Progenitor cell of endocrine pancreas (in vitro differentiated cells): ENCODE results near the gene LCN15. TPM values are rescaled to one million over a fixed set of nuclear protein-coding genes. Genes with fewer than 3 reads are reported as not detected.

Source experiments
- DNase-seq: peaks from one replicate; pipeline ENCODE4 v3.0.0; 2021; ENCODE audit warnings: low spot score; ENCODE audit not compliant: unreplicated experiment
- H3K27ac Mint-ChIP-seq: 2 replicates; pipeline ENCODE4 v1.8.0; 2021; ENCODE audit warnings: mild to moderate bottlenecking, moderate library complexity, mixed read lengths
- H3K27me3 Mint-ChIP-seq: 2 replicates; pipeline ENCODE4 v1.8.0; 2021; ENCODE audit warnings: mixed read lengths
- H3K36me3 Mint-ChIP-seq: 2 replicates; pipeline ENCODE4 v1.8.0; 2022; ENCODE audit warnings: mixed read lengths; ENCODE audit not compliant: insufficient read depth
- H3K4me1 Mint-ChIP-seq: 2 replicates; pipeline ENCODE4 v1.8.0; 2021; ENCODE audit warnings: low read depth, mixed read lengths
- H3K4me3 Mint-ChIP-seq: 2 replicates; pipeline ENCODE4 v1.8.0; 2021; ENCODE audit warnings: low read depth, mild to moderate bottlenecking, moderate library complexity, mixed read lengths
- H3K9me3 Mint-ChIP-seq: 2 replicates; pipeline ENCODE4 v1.8.0; 2021; ENCODE audit warnings: low read depth, mixed read lengths
- total RNA-seq: library from RNA; stranded (reverse); gene quantifications from 2 replicates; pipeline ENCODE4 v1.2.1, GENCODE V29; 2021
- TF ChIP-seq, protein P1 (sequence below): fragments of 200-600 bp; sonication (generic); IDR thresholded peaks from one replicate; pipeline ENCODE4 v1.5.0; 2021; ENCODE audit warnings: antibody characterized with exemption, mild to moderate bottlenecking; ENCODE audit not compliant: unreplicated experiment

The LCN15 gene
- total RNA-seq, 1 donor from 2014 or later: not detected

DNA sequence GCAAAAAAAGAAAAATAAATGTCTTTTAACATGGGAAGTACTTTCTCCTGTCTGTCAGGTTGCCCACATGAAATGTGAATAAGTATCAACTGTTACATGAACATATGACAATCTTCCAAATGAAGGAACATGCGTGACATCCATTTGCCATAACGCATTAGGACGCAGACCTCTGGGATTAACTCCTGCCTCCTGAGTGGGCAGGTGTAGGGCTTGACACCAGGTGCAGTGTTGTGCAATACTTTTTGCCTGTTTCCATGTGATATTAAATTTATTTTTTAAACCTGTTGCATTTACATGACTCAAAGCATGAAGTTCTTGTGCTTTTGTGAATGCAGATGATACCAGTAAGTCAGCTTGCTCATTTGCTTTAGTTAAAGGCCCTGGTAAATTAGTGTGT is 18.1 kb upstream of the LCN15 start:
- H3K4me1 Mint-ChIP-seq: peaks cover 33% of the 10 kb centered on the region
- TF ChIP-seq, protein P1, sequence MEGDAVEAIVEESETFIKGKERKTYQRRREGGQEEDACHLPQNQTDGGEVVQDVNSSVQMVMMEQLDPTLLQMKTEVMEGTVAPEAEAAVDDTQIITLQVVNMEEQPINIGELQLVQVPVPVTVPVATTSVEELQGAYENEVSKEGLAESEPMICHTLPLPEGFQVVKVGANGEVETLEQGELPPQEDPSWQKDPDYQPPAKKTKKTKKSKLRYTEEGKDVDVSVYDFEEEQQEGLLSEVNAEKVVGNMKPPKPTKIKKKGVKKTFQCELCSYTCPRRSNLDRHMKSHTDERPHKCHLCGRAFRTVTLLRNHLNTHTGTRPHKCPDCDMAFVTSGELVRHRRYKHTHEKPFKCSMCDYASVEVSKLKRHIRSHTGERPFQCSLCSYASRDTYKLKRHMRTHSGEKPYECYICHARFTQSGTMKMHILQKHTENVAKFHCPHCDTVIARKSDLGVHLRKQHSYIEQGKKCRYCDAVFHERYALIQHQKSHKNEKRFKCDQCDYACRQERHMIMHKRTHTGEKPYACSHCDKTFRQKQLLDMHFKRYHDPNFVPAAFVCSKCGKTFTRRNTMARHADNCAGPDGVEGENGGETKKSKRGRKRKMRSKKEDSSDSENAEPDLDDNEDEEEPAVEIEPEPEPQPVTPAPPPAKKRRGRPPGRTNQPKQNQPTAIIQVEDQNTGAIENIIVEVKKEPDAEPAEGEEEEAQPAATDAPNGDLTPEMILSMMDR: no peak
- H3K4me3 Mint-ChIP-seq: no peak overlapping the region
- no peak overlapping the region for H3K27ac Mint-ChIP-seq
- no peaks in the 10 kb centered on the region for H3K36me3 Mint-ChIP-seq
- no peak for DNase-seq
- H3K27me3 Mint-ChIP-seq: peaks cover 13% of the 10 kb centered on the region
- no peaks in the 10 kb centered on the region for H3K9me3 Mint-ChIP-seq

DNA sequence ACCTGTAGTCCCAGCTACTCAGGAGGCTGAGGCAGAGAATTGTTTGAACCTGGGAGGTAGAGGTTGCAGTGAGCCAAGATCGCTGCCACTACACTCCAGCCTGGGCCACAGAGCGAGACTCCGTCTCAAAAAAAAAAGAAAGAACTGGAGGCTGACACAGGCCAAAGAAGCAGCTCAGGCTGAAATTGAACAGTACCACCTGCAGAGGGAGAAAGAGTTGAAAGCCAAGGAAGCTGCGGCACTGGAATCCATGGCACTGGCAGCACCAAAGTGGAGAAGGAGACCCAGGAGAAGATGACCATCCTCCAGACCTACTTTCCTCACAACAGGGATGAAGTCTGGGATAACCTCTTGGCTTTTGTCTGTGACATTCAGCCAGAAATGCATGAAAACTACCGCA is 15.5 kb upstream of the LCN15 start:
- H3K9me3 Mint-ChIP-seq: no peaks in the 10 kb centered on the region
- TF ChIP-seq, protein P1: peak; percentile 34
- peaks cover 32% of the 10 kb centered on the region for H3K4me1 Mint-ChIP-seq
- H3K27me3 Mint-ChIP-seq: peaks cover 16% of the 10 kb centered on the region
- no peaks in the 10 kb centered on the region for H3K36me3 Mint-ChIP-seq
- H3K27ac Mint-ChIP-seq: no peak overlapping the region
- DNase-seq: no peak
- H3K4me3 Mint-ChIP-seq: no peak overlapping the region

DNA sequence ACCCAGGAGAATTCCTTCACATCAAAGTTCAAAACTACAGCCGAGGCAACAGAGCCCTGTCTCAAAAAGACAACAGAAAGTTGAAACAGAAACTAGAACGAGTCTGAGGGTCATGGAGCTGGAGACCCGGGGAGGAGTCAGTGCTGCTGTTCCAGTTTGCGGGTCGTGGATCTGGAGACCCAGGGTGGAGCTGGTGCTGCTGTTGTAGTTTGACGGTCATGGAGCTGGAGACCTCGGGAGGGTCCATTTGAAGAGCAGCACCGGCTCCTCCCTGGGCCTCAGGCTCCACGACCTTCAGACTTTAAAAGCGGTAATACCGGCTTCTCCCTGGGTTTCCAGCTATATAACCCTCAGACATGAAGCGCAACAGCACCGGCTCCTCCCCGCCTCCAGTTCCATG is 13.0 kb upstream of the LCN15 start:
- DNase-seq: no peak
- peaks cover 16% of the 10 kb centered on the region for H3K27me3 Mint-ChIP-seq
- peaks cover 7% of the 10 kb centered on the region for H3K9me3 Mint-ChIP-seq
- H3K4me1 Mint-ChIP-seq: peaks cover 20% of the 10 kb centered on the region
- no peak overlapping the region for H3K4me3 Mint-ChIP-seq
- no peak overlapping the region for H3K27ac Mint-ChIP-seq
- TF ChIP-seq, protein P1: no peak
- H3K36me3 Mint-ChIP-seq: no peaks in the 10 kb centered on the region

DNA sequence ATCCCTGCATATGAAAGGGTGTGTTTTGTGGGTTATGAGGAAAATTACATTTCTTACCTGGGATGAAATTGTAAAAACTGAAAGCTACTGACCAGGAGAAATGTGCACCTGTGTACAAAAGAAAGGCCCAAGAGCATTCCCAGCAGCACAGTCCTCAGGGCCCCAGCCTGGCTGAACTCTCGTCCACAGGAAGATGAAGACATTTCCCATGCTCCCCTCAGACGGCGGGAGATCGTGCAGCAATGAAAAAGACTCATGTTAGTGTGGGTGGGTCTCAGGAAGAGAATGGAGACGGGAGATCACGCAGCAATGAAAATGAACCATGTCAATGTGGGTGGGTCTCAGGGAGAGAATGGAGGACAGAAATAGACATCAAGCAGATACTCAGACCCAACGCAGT is 12.6 kb upstream of the LCN15 start:
- Mint-ChIP-seq H3K27me3 (peaks cover 16% of the 10 kb centered on the region), H3K4me1 (peaks cover 19% of the 10 kb centered on the region), H3K27ac (no peak overlapping the region), H3K4me3 (no peak overlapping the region), H3K9me3 (peaks cover 7% of the 10 kb centered on the region), H3K36me3 (no peaks in the 10 kb centered on the region)
- TF ChIP-seq, protein P1: no peak
- DNase-seq: no peak

DNA sequence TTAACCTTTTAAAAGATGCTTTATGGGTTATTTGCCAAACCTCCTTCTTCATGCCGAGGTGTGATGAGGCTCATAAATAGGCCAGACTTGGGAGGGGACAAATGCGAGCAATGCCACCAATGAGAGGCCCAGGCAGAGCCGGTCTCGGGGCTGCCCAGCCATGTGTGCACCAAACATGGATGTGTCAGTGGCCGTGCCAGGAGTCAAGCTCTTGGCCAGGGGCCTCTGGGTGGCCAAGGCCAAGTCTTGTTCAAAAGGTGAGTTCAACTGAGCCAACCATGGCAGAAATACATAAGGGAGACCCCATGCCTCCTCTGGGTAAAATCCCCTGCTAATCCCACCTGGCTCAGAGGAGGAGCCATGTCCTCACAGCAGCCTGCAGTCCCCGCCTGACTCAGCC is 10.9 kb upstream of the LCN15 start:
- DNase-seq: no peak
- peaks cover 7% of the 10 kb centered on the region for H3K9me3 Mint-ChIP-seq
- peaks cover 16% of the 10 kb centered on the region for H3K27me3 Mint-ChIP-seq
- H3K36me3 Mint-ChIP-seq: no peaks in the 10 kb centered on the region
- no peak overlapping the region for H3K27ac Mint-ChIP-seq
- no peak overlapping the region for H3K4me3 Mint-ChIP-seq
- H3K4me1 Mint-ChIP-seq: peaks cover 7% of the 10 kb centered on the region
- TF ChIP-seq, protein P1: no peak
